ENCODE measurements around the gene IGF1R. TPM values are rescaled to one million over a fixed set of nuclear protein-coding genes. Genes with fewer than 3 reads are reported as not detected.

Gene IGF1R
- total RNA-seq, 4 donors from 2014 or later = 49.4 to 239 (median 109) TPM

GRCh38 chr15:98843844-98844243 is 195.5 kb downstream of the IGF1R start:
- Histone ChIP-seq H3K4me1 (peaks cover 3 to 16% (median 14%) of the 10 kb centered on the region in 4 donors), H3K36me3 (no peaks in the 10 kb centered on the region), H3K27me3 (no peaks in the 10 kb centered on the region), H3K9me3 (no peaks in the 10 kb centered on the region), H3K27ac (no peak overlapping the region), H3K4me3 (no peak overlapping the region)
- 64 to 65% methylated on average over 4 of the region's 4 CpGs for WGBS, 2 donors (ENCODE audit: low coverage in 1 of 2)
- in situ Hi-C loops (cut with MboI; ENCODE audit: low pct_ligation_motif_present in 1 of 4, low pct_unique_long_range_greater_than_20kb in 1 of 4, low sequenced_read_pairs in 3 of 4) = loop anchor here in 2 of 4 donors (25.0 kb wide), 2 partner anchors 307 to 332 kb away; no protein-coding TSS in a partner anchor
- no peak for TF ChIP-seq EP300 (IDR thresholded peaks at IDR 0.05; ENCODE audit: low read depth)
- TF ChIP-seq CTCF (IDR thresholded peaks at IDR 0.05) = no peak
- TF ChIP-seq POLR2A (IDR thresholded peaks at IDR 0.05) = no peak
- TF ChIP-seq POLR2AphosphoS5 (IDR thresholded peaks at IDR 0.05) = no peak
- intact Hi-C loops (cut with DNase I; ENCODE audit: low total_unique reads) = no loop called here
- DNase-seq = no peak

GRCh38 chr15:98844261-98844660 is 195.9 kb downstream of the IGF1R start:
- intact Hi-C loops (cut with DNase I; ENCODE audit: low total_unique reads) (no loop called here), in situ Hi-C loops (cut with MboI; ENCODE audit: low pct_ligation_motif_present in 1 of 4, low pct_unique_long_range_greater_than_20kb in 1 of 4, low sequenced_read_pairs in 3 of 4) (loop anchor here in 2 of 4 donors (25.0 kb wide), 2 partner anchors 307 to 332 kb away; no protein-coding TSS in a partner anchor)
- no peak for TF ChIP-seq POLR2AphosphoS5 (IDR thresholded peaks at IDR 0.05)
- TF ChIP-seq CTCF (IDR thresholded peaks at IDR 0.05) = no peak
- TF ChIP-seq EP300 (IDR thresholded peaks at IDR 0.05; ENCODE audit: low read depth) = no peak
- no peak for TF ChIP-seq POLR2A (IDR thresholded peaks at IDR 0.05)
- H3K4me3 ChIP-seq = no peak overlapping the region
- 25 to 48% methylated on average over 3 of the region's 3 CpGs for WGBS, 2 donors (ENCODE audit: low coverage in 1 of 2)
- H3K9me3 ChIP-seq = no peaks in the 10 kb centered on the region
- no peak overlapping the region for H3K27ac ChIP-seq
- H3K36me3 ChIP-seq = no peaks in the 10 kb centered on the region
- H3K4me1 ChIP-seq = peaks cover 3 to 20% (median 14%) of the 10 kb centered on the region in 4 donors
- H3K27me3 ChIP-seq = no peaks in the 10 kb centered on the region
- DNase-seq = no peak

GRCh38 chr15:98845138-98845884 is 197.0 kb downstream of the IGF1R start:
- 51 to 52% methylated on average over 4 to 5 of the region's 6 CpGs for WGBS, 2 donors (ENCODE audit: low coverage in 1 of 2)
- Histone ChIP-seq H3K27me3 (no peaks in the 10 kb centered on the region), H3K9me3 (no peaks in the 10 kb centered on the region), H3K36me3 (no peaks in the 10 kb centered on the region), H3K4me1 (peaks cover 4 to 23% (median 18%) of the 10 kb centered on the region in 4 donors), H3K27ac (no peak overlapping the region), H3K4me3 (no peak overlapping the region)
- in situ Hi-C loops (cut with MboI; ENCODE audit: low pct_ligation_motif_present in 1 of 4, low pct_unique_long_range_greater_than_20kb in 1 of 4, low sequenced_read_pairs in 3 of 4) (loop anchor here in 2 of 4 donors (25.0 kb wide), 2 partner anchors 308 to 333 kb away; no protein-coding TSS in a partner anchor), intact Hi-C loops (cut with DNase I; ENCODE audit: low total_unique reads) (no loop called here)
- TF ChIP-seq EP300 (IDR thresholded peaks at IDR 0.05; ENCODE audit: low read depth) = no peak
- TF ChIP-seq POLR2A (IDR thresholded peaks at IDR 0.05) = no peak
- no peak for TF ChIP-seq POLR2AphosphoS5 (IDR thresholded peaks at IDR 0.05)
- TF ChIP-seq CTCF (IDR thresholded peaks at IDR 0.05) = no peak
- no peak for DNase-seq

GRCh38 chr15:98850961-98851572 is 202.7 kb downstream of the IGF1R start:
- Histone ChIP-seq H3K4me1 (peaks cover 19 to 43% (median 39%) of the 10 kb centered on the region in 4 donors), H3K27ac (peak overlapping the region; percentile 82 to 94 (median 90)), H3K4me3 (peak overlapping the region in 1 of 4 donors; percentile 66), H3K36me3 (no peaks in the 10 kb centered on the region), H3K9me3 (no peaks in the 10 kb centered on the region), H3K27me3 (no peaks in the 10 kb centered on the region)
- DNase-seq = peak; percentile 82
- TF ChIP-seq EP300 (IDR thresholded peaks at IDR 0.05; ENCODE audit: low read depth) (no peak), CTCF (IDR thresholded peaks at IDR 0.05) (peak; percentile 69 to 78 (median 77)), POLR2AphosphoS5 (IDR thresholded peaks at IDR 0.05) (peak in 1 of 3 donors; percentile 12)
- WGBS, 2 donors (ENCODE audit: low coverage in 1 of 2) = 20 to 25% methylated on average over 4 to 15 of the region's 15 CpGs
- intact Hi-C loops (cut with DNase I; ENCODE audit: low total_unique reads) (no loop called here), in situ Hi-C loops (cut with MboI; ENCODE audit: low pct_ligation_motif_present in 1 of 4, low pct_unique_long_range_greater_than_20kb in 1 of 4, low sequenced_read_pairs in 3 of 4) (no loop called here)

Data from transverse colon (tissue), 4 donors.